DMS153 (cell line): ENCODE measurements around the gene GID4.
"Not testable (repeated sequence)": the region's sequence is repeated elsewhere in the genome, so short reads cannot be mapped to it uniquely, and the experiment has no call there.

Experiments used
- DNase-seq: peaks from one replicate; lab custom pipeline; 2025; lab: John Stamatoyannopoulos, UW

The GID4 gene

GRCh38 chr17:18038861-18039534 lies at the start of gene GID4, which contains the start of gene ATPAF2:
GID4 (plus strand) TSS chr17:18039408; CDS start chr17:18039465, 57 bp downstream.
ATPAF2 (minus strand) TSS chr17:18039168; CDS start chr17:18039013, 155 bp downstream.
- peak; percentile 87 for DNase-seq

GRCh38 chr17:17989618-17990017 lies 49.6 kb upstream of the GID4 start:
- DNase-seq: no peak

- no peak for DNase-seq
These were observed 48.9 kb upstream of the GID4 start for GRCh38 chr17:17990282-17990681.

GRCh38 chr17:17993366-17993765 lies 45.8 kb upstream of the GID4 start:
- DNase-seq: no peak

- no peak for DNase-seq
These were observed 45.4 kb upstream of the GID4 start for GRCh38 chr17:17993852-17994251.

GRCh38 chr17:17994271-17995069 lies 44.7 kb upstream of the GID4 start:
- no peak for DNase-seq

GRCh38 chr17:17995887-17996286 lies 43.3 kb upstream of the GID4 start:
- not testable (repeated sequence) for DNase-seq

GRCh38 chr17:17998934-17999333 lies 40.3 kb upstream of the GID4 start:
- no peak for DNase-seq

GRCh38 chr17:17999364-18000029 lies 39.7 kb upstream of the GID4 start:
- no peak for DNase-seq

- no peak for DNase-seq
These were observed 39.2 kb upstream of the GID4 start for GRCh38 chr17:18000030-18000408.

- DNase-seq: no peak
These were observed 37.0 kb upstream of the GID4 start for GRCh38 chr17:18002171-18002570.

- DNase-seq: no peak
These were observed 34.9 kb upstream of the GID4 start for GRCh38 chr17:18004345-18004744.

GRCh38 chr17:18004884-18005305 lies 34.3 kb upstream of the GID4 start:
- no peak for DNase-seq

- DNase-seq: no peak
These were observed 33.7 kb upstream of the GID4 start for GRCh38 chr17:18005496-18005895.

- no peak for DNase-seq
These were observed 32.5 kb upstream of the GID4 start for GRCh38 chr17:18006495-18007239.

GRCh38 chr17:18008496-18009268 lies 30.5 kb upstream of the GID4 start:
- no peak for DNase-seq

GRCh38 chr17:18009609-18010420 lies 29.4 kb upstream of the GID4 start:
- DNase-seq: no peak

- no peak for DNase-seq
These were observed 27.9 kb upstream of the GID4 start for GRCh38 chr17:18011286-18011685.

- DNase-seq: no peak
These were observed 25.2 kb upstream of the GID4 start for GRCh38 chr17:18014006-18014405.

- no peak for DNase-seq
These were observed 23.6 kb upstream of the GID4 start for GRCh38 chr17:18015593-18015992.
